Neural progenitor cell (in vitro differentiated cells): ENCODE results near the gene APOOL.

ENCODE experiments used
- EZH2 ChIP-seq: fragments of 200-600 bp; sonication (generic); IDR thresholded peaks from 2 replicates; pipeline ENCODE4 v1.6.1; 2017; ENCODE audit warnings: antibody characterized with exemption, mild to moderate bottlenecking, moderate library complexity
- EZH2phosphoT487 ChIP-seq: fragments of 200-600 bp; sonication (generic); IDR thresholded peaks from 2 replicates; pipeline ENCODE4 v1.6.1; 2017; ENCODE audit warnings: antibody characterized with exemption
- TF ChIP-seq, protein P1 (sequence below): fragments of 200-600 bp; sonication (generic); IDR thresholded peaks from 2 replicates; pipeline ENCODE4 v1.5.1; 2017; ENCODE audit warnings: antibody characterized with exemption, mild to moderate bottlenecking

DNA sequence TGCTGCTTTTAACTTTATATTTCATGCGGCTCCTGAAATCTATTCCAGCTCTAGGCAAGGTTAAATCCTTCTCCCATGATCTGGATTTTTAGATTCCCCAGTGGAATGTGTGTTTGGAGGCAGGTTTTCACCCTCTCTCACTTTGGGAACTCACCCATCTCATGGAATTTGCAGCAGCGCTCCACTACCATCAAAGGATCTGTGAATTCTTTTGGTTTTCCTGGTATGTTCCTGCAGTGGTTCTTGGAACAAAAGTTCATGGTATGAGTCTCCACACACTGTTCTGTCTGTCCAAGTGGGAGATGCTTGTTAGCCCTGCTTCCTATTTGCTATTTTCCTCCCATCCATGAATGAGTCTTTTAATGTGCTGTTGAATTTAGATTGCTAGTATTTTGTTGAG is 14.0 kb downstream of the APOOL start:
- TF ChIP-seq, protein P1, sequence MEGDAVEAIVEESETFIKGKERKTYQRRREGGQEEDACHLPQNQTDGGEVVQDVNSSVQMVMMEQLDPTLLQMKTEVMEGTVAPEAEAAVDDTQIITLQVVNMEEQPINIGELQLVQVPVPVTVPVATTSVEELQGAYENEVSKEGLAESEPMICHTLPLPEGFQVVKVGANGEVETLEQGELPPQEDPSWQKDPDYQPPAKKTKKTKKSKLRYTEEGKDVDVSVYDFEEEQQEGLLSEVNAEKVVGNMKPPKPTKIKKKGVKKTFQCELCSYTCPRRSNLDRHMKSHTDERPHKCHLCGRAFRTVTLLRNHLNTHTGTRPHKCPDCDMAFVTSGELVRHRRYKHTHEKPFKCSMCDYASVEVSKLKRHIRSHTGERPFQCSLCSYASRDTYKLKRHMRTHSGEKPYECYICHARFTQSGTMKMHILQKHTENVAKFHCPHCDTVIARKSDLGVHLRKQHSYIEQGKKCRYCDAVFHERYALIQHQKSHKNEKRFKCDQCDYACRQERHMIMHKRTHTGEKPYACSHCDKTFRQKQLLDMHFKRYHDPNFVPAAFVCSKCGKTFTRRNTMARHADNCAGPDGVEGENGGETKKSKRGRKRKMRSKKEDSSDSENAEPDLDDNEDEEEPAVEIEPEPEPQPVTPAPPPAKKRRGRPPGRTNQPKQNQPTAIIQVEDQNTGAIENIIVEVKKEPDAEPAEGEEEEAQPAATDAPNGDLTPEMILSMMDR = no peak
- no peak for TF ChIP-seq EZH2
- TF ChIP-seq EZH2phosphoT487 = no peak
